Measurements from ENCODE around the gene MMP23B.

Gene MMP23B

DNA sequence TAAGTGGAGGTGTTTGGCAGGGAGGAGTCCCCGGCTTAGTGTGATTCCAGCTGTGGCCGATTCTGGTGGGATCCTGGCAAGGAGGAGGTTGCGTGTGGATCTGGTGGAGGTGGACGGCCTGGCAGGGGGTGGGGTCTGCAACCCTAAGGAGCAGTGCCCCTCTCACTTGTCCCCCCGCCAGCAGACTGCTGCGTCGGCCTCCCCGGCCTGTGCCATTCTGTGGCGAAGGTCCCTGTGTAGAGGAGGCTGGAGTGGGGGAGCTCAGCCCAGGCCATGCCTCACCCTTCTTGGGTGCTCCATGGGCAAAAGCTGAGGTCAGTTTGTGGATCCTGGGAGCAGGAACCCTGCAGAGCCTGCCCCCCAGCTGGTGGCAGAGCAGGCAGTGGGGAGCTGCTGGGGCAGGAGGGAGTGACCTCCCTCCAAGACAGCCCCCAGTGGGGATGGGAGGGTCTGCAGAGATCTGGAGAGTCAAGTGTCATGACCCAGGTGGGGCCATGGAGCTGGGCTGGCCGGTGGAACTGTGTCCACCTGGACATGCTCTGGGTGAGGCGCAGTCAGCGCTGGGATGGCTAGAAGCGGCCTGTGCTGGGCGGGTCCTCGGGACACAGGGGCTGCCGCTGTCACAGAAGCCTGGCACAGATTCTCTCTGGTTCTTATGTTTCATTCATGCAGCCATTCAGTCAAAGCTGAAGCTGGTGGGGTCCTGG, 11.4 kb upstream of the MMP23B start:
- no peak for DNase-seq (ENCODE audit: low spot score)

DNA sequence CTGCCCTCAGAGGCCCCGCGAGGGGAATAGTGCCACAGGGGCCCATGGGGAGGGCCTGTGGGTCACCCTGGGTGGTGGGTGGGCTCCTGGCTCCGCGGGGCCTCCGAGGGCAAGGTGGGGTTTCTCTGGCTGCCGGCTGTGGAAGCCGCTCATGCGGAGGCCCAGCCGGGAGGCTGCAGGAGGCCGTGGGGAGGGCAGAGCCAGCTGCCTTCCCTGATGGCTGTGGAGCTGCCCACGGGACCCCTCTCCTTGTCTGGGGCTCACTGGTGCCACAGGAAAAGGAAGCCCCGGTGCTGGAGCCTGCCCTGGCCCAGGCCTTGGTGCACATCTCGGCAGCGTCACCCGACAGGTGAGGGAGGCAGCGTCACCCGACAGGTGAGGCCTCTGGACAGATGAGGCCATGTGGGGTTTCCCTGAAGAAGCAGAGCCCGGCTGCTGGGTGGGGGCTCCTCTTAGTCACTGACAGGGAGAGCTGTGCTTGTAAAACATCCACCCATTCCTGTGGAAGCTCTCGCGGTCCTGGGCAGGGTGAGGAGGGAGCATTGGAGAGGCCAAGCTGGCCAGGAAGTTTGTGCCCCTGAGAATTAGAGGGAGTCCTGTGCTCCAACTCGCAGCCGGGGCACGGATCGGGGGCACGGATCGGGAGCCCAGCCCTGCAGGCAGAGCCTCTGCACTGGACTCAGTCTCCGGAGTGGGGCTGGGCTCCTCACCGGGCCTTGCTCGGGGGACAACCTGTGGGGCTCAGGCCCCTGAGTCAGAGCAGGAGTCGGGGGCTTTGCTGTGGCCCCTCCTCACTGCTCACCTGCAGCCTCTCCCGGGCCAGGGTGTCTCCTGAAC, 10.6 kb upstream of the MMP23B start:
- no peak for DNase-seq (ENCODE audit: low spot score)

DNA sequence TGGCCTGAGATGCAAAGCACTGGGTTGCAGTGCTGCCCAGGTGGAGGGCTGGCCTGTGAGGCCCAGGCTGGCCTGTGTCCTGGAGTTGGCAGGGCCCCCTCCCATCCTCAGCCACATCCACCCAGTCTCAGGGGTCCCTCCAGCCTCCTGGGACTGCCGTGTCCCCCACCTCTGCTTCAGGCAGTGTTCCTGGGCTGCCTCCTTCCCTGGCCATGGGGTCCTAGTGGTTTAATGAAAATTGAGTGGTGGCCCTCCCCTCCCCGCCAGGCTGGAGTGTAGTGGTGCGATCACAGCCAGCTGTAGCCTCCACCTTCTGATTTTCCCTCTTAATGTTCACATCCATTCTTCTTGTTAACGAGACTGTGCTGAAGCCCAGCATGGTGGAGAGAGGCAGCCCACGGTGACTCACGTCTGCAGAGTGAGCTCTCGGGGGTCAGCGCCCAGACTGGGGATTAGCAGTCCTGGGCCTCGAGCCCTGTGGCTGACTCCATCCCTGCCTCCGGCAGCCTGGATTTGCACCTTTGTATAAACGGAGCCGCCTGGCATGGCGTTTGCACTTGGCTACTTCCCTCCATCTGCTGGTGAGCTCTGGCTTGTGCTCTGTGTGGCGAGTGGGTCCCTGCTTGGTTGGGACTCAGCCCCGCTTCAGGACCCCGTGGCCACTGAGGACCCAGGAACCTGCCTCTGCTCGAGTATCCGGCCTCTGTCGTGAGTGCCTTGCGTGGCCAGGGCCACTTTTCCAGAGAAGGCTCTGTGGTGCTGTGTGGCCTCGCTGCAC, 9.8 kb upstream of the MMP23B start:
- no peak for DNase-seq (ENCODE audit: low spot score)

DNA sequence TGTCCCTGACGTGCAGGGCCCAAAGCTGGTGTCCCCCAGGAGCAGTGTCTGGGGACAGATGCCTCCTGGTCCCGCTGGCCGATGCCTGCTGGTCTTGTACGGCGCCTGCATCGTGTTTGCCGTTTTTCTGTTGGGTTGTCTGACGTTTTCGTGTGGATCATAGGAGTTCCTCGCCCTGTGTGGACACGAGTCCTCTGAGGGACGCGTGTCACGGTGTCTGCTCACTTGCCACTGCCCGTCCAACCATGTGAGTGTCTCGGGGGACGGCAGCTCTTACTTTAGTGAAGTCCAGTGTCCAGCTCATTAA, 9.2 kb upstream of the MMP23B start:
- DNase-seq (ENCODE audit: low spot score) = no peak

DNA sequence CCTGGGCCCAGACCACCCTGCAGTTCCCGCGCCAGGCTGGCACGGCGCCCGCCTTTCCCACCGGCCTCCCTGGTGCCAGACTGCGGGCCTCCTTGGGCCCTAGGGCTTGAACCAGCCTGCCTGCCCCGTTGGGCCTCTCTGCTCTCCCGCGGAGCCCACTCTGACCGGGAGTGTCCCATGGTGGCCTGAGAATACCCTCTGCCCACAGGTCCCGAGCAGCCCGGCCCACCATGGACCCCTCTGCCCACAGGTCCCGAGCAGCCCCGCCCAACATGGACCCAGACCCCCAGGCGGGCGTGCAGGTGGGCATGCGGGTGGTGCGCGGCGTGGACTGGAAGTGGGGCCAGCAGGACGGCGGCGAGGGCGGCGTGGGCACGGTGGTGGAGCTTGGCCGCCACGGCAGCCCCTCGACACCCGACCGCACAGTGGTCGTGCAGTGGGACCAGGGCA, 8.8 kb upstream of the MMP23B start:
- no peak for DNase-seq (ENCODE audit: low spot score)

DNA sequence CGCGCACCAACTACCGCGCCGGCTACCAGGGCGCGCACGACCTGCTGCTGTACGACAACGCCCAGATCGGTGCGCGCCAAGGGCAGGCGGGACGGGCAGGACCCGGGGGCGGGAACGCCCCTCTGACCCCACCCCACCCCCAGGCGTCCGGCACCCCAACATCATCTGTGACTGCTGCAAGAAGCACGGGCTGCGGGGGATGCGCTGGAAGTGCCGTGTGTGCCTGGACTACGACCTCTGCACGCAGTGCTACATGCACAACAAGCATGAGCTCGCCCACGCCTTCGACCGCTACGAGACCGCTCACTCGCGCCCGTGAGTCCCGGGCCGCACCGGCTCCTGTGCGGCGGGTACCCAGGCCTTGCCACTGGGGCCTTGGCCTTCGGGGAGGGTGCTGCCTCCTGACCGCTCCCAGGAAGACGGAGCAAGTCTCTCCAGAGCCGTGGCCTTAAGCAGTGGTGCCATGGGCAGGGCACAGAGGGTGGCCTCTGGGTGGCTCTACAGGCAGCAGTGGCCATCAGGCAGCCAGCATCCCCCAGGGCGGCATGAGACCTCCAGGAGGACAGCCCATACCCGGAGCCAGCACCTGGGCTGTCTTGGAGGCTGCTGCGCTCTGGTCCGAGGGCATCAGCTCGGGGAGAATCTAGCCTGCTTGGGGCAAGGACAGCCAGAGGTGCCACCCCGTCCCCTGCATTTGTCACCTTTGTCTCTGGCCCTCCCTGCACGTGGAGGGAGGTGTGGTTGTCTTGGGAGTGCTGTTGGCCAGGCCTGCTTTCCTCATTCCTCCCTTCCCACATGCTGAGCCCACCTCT, 8.1 kb upstream of the MMP23B start:
- no peak for DNase-seq (ENCODE audit: low spot score)

DNA sequence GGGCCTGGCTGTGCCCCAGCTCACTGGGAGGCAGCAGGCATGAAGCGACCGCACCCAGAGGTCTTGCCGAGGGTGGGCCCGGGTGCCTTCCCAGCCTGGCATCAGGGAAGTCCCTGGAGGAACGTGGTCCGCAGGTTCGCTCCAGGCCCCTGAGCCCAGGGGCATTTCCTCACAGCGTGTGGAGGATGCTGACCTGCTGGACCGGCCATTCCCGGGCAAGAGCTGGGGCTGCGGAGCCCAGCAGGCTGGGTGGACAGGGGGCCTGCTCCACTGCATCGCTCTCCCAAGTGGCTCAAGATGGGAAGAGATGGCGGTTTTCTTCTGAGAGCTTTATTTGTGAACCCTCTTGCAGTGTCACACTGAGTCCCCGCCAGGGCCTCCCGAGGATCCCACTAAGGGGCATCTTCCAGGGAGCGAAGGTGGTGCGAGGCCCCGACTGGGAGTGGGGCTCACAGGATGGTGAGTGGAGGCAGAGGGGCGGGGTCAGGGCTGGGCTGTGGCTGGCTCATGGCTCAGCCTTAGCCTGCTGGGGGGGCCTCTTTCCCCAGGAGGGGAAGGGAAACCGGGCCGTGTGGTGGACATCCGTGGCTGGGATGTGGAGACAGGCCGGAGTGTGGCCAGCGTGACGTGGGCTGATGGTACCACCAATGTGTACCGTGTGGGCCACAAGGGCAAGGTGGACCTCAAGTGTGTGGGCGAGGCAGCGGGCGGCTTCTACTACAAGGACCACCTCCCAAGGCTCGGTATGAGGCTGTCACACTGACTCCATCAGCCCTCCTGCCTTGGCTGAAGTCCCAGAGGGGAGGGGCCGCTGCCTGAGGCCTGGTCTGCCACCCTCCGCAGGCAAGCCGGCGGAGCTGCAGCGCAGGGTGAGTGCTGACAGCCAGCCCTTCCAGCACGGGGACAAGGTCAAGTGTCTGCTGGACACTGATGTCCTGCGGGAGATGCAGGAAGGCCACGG, 7.2 kb upstream of the MMP23B start:
- DNase-seq (ENCODE audit: low spot score) = no peak

DNA sequence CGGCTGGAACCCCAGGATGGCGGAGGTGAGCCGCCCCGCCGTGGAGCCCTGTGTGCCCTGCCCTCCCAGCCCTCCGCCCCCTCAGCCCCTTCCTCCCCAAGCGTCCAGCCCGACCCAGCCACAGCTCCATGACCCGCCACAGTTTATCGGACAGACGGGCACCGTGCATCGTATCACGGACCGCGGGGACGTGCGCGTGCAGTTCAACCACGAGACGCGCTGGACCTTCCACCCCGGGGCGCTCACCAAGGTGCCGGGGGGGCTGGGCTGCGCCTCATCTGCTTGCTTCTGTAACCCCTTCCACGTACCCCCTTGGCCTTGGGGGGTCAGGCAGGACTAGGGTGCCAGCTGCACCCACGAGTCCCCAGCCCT, 6.6 kb upstream of the MMP23B start:
- DNase-seq (ENCODE audit: low spot score) = no peak

DNA sequence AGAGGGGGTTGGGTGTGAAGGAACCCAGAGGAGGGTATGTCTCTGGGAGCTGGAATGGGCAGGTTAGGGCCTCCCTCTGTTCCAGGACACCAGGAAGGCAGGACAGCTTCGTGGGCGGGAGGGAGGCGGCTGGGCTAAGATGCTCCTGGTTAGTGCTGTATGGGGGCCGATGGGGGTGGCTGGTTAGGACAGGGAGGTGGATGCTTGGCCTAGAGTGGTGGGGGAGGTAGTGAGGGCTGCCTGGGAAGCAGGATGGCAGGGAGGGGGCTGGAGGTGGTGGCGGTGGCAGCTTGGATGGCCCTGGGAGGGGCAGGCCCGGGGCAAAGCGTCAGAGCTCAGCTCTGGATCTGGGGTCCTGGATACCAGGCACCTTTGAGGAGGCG, 6.2 kb upstream of the MMP23B start:
- no peak for DNase-seq (ENCODE audit: low spot score)

DNA sequence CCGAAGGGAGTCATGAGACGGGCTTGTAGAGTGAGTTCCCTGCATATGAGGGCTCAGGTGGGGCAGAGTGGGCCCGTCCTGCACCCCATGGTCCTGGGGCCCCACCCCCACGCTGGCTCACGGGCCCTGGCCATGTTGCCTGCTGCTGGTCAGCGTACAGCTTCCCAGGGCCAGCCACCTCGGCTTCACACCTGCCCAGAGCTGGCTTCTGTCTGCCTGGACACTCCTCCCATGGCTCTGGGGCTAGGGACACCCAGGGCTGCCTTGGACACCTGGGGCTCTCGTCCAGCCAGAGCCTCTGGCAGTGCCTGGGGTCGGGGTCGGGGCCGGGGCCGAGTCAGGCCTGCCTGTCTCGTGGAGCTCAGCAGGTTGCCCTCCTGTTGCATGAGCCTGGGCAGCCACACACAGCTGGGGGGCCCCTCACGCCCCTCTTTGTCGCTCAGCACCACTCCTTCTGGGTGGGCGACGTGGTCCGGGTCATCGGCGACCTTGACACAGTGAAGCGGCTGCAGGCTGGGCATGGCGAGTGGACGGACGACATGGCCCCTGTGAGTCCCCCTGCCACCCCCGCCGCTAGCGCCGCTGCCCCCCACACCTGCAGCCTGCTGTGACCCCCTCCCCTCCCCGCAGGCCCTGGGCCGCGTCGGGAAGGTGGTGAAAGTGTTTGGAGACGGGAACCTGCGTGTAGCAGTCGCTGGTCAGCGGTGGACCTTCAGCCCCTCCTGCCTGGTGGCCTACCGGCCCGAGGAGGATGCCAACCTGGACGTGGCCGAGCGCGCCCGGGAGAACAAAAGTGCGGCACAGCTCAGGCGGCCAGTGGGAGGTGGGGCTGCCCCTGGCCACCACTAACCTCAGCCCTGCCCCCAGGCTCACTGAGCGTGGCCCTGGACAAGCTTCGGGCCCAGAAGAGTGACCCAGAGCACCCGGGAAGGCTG, 5.5 kb upstream of the MMP23B start:
- no peak for DNase-seq (ENCODE audit: low spot score)

DNA sequence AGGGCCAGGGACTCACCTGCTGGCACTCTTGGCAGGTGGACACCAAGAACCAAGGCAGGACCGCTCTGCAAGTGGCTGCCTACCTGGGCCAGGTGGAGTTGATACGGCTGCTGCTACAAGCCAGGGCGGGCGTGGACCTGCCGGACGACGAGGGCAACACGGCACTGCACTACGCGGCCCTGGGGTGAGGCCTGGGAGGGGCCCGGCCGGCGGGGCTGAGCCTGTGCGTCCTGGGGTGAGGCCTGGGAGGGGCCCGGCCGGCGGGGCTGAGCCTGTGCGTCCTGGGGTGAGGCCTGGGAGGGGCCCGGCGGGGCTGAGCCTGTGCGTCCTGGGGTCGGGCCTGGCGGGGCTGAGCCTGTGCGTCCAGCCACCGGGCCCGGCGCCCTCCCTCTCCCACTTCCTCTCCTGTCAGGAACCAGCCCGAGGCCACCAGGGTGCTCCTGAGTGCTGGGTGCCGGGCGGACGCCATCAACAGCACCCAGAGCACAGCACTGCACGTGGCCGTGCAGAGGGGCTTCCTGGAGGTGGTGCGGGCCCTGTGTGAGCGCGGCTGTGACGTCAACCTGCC, 4.6 kb upstream of the MMP23B start:
- DNase-seq (ENCODE audit: low spot score) = no peak

DNA sequence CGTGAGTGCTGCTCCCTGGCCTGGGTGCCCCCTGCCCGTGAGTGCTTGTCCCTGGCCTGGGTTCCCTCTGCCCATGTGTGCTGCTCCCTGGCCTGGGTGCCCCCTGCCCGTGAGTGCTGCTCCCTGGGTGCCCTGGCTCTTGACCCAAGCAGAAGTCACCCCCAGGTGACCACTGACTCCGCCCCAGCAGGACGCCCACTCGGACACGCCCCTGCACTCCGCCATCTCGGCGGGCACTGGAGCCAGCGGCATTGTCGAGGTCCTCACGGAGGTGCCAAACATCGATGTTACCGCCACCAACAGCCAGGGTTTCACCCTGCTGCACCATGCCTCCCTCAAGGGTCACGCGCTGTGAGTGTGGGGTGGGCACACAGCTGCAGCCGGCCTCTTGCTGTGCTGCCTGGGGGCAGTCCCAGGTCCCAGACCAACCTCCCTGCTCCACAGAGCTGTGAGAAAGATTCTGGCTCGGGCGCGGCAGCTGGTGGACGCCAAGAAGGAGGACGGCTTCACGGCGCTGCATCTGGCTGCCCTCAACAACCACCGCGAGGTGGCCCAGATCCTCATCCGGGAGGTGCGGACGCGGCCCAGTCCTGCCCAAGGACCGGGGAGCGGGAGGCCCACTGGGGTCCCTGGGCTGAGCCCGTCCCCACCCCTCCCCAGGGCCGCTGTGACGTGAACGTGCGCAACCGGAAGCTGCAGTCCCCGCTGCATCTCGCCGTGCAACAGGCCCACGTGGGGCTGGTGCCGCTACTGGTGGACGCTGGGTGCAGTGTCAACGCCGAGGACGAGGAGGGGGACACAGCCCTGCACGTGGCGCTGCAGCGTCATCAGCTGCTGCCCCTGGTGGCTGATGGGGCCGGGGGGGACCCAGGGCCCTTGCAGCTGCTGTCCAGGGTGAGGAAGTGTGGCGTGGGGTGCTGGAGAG, 3.9 kb upstream of the MMP23B start:
- DNase-seq (ENCODE audit: low spot score) = no peak

DNA sequence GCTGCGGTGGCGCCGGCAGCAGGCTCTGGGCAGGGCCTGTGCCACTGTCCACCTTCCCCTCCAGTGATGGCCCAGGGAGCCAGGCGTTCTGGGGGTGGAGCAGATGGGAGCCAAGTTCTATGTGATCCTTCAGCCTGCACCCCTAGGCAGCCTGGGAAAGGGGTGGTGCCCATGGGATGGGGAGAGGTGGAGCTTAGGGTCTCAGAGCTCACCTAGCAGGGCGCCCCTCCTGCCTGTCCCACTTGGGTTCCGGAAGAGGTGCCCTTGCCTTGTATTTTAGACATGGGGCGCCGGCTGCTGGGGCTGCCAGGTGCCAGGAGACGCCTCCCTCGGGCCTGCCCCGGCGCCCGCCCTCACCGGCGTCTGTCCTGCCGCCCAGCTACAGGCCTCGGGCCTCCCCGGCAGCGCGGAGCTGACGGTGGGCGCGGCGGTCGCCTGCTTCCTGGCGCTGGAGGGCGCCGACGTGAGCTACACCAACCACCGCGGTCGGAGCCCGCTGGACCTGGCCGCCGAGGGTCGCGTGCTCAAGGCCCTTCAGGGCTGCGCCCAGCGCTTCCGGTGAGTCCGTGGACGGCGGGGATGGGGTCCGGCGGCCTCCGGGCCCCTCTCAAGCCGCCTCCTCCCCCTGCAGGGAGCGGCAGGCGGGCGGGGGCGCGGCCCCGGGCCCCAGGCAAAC, 3.1 kb upstream of the MMP23B start:
- DNase-seq (ENCODE audit: low spot score) = no peak

DNA sequence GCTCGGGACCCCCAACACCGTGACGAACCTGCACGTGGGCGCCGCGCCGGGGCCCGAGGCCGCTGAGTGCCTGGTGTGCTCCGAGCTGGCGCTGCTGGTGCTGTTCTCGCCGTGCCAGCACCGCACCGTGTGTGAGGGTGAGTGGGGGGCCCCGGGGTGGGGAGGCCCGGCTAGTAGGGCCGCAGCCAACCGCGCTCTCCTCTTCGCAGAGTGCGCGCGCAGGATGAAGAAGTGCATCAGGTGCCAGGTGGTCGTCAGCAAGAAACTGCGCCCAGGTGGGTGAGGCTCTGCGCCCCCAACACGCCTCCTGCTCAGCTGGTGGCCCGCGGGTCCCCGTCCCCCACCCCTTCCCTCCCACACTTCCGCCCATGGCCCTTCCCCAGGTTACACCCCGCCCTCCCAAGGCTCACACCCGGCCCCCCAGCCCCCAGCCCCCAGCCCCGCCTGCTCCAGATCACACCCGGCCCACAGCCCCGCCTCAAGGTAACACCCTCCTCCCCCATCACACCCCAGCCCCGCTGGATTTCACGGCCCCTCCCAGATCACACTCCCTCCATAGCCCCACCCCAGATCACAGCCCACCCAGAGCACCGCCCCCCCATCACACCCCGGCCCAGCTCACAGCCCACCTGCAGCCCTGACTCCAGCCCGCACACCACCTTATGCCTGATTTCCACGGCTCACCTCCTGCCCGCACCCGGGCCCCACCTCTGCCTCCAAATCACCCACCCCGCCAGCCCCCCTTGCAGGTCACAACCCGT, 2.4 kb upstream of the MMP23B start:
- DNase-seq (ENCODE audit: low spot score) = no peak

DNA sequence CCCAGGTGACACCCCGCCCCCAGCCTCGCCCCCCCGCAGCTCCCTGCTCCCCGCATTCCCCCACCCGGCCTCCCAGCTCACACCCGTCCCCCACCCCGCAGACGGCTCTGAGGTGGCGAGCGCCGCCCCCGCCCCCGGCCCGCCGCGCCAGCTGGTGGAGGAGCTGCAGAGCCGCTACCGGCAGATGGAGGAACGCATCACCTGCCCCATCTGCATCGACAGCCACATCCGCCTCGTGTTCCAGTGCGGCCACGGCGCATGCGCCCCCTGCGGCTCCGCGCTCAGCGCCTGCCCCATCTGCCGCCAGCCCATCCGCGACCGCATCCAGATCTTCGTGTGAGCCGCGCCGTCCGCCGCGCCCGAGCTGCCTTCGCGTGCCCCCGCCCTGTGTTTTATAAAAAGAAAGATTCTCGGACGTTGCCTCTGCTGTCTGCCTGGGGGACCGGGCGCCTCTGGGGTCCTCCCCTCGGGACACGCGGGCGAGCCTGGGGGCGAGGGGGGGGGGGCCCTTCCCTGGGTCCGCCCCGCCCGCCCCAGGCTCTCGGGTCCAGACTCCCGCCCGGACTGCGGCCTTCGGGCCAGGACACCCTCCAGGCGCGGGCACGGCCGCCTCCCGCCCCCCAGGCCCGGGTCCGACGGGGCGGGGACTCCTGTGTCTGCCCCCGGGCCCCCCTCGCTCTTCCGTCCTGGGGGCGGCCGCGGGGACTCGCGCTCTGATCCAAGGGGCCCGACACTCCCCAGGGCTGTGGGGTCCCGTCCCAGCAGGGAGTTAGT, 1.6 kb upstream of the MMP23B start:
- DNase-seq (ENCODE audit: low spot score) = no peak
